ENCODE data around the gene SDR42E1. TPM values are rescaled to one million over a fixed set of nuclear protein-coding genes. Genes with fewer than 3 reads are reported as not detected.

The SDR42E1 gene
- total RNA-seq, 2 experiments from 2014 or later: 7.4 to 8.2 TPM

- CTCF ChIA-PET: no interaction called here
Observed at GRCh38 chr16:82047374-82047773, 36.1 kb upstream of the SDR42E1 start.

GRCh38 chr16:82046941-82047340 lies 35.7 kb upstream of the SDR42E1 start:
- ChIA-PET POLR2A (no interaction called here), CTCF (no interaction called here)
- ATAC-seq (no peak), DNase-seq (no peak)
- Mint-ChIP-seq H3K4me3 (no peak overlapping the region), H3K36me3 (ENCODE audit: low read depth) (no peaks in the 10 kb centered on the region), H3K27me3 (peaks cover 11% of the 10 kb centered on the region), H3K27ac (no peak overlapping the region), H3K9me3 (ENCODE audit: low read depth) (no peaks in the 10 kb centered on the region), H3K4me1 (no peaks in the 10 kb centered on the region)
- intact Hi-C loops (cut with DNase I, micrococcal nuclease): no loop called here

More at GRCh38 chr16:82047374-82047773, 36.1 kb upstream of the SDR42E1 start:
- DNase-seq: no peak
- peaks cover 11% of the 10 kb centered on the region for H3K27me3 Mint-ChIP-seq
- intact Hi-C loops (cut with DNase I, micrococcal nuclease): no loop called here
- H3K9me3 Mint-ChIP-seq (ENCODE audit: low read depth): no peaks in the 10 kb centered on the region
- H3K36me3 Mint-ChIP-seq (ENCODE audit: low read depth): no peaks in the 10 kb centered on the region
- H3K27ac Mint-ChIP-seq: no peak overlapping the region
- ATAC-seq: no peak
- no peaks in the 10 kb centered on the region for H3K4me1 Mint-ChIP-seq
- H3K4me3 Mint-ChIP-seq: no peak overlapping the region
- POLR2A ChIA-PET: no interaction called here

- DNase-seq (no peak), ATAC-seq (no peak)
- ChIA-PET CTCF (interaction anchor here (1.1 kb wide), 1 partner anchor 15 kb away, joined by 3 read pairs; no protein-coding TSS in a partner anchor), POLR2A (no interaction called here)
- Mint-ChIP-seq H3K27ac (no peak overlapping the region), H3K27me3 (peaks cover 11% of the 10 kb centered on the region), H3K36me3 (ENCODE audit: low read depth) (no peaks in the 10 kb centered on the region), H3K4me3 (no peak overlapping the region), H3K4me1 (no peaks in the 10 kb centered on the region), H3K9me3 (ENCODE audit: low read depth) (no peaks in the 10 kb centered on the region)
- intact Hi-C loops (cut with DNase I, micrococcal nuclease): no loop called here
Observed at GRCh38 chr16:82046541-82046940, 35.3 kb upstream of the SDR42E1 start.

GRCh38 chr16:82045465-82045864 lies 34.2 kb upstream of the SDR42E1 start:
- Mint-ChIP-seq H3K9me3 (ENCODE audit: low read depth) (no peaks in the 10 kb centered on the region), H3K4me1 (no peaks in the 10 kb centered on the region), H3K27me3 (peaks cover 13% of the 10 kb centered on the region), H3K4me3 (no peak overlapping the region), H3K27ac (no peak overlapping the region), H3K36me3 (ENCODE audit: low read depth) (no peaks in the 10 kb centered on the region)
- ChIA-PET CTCF (interaction anchor here (1.0 to 1.1 kb wide), 2 partner anchors 16 to 185 kb away, joined by 3 to 6 read pairs; no protein-coding TSS in a partner anchor), POLR2A (no interaction called here)
- ATAC-seq: no peak
- intact Hi-C loops (cut with DNase I, micrococcal nuclease): no loop called here
- no peak for DNase-seq

GRCh38 chr16:82044585-82044911 lies 33.3 kb upstream of the SDR42E1 start:
- Mint-ChIP-seq H3K27me3 (peaks cover 15% of the 10 kb centered on the region), H3K9me3 (ENCODE audit: low read depth) (no peaks in the 10 kb centered on the region), H3K4me1 (no peaks in the 10 kb centered on the region), H3K4me3 (no peak overlapping the region), H3K27ac (no peak overlapping the region), H3K36me3 (ENCODE audit: low read depth) (no peaks in the 10 kb centered on the region)
- intact Hi-C loops (cut with DNase I, micrococcal nuclease): no loop called here
- ChIA-PET CTCF (no interaction called here), POLR2A (no interaction called here)
- DNase-seq (no peak), ATAC-seq (no peak)

- no peaks in the 10 kb centered on the region for H3K36me3 Mint-ChIP-seq (ENCODE audit: low read depth)
- no peak for ATAC-seq
- ChIA-PET CTCF (no interaction called here), POLR2A (no interaction called here)
- peaks cover 19% of the 10 kb centered on the region for H3K27me3 Mint-ChIP-seq
- intact Hi-C loops (cut with DNase I, micrococcal nuclease): no loop called here
- H3K27ac Mint-ChIP-seq: no peak overlapping the region
- DNase-seq: no peak
- no peaks in the 10 kb centered on the region for H3K9me3 Mint-ChIP-seq (ENCODE audit: low read depth)
- H3K4me1 Mint-ChIP-seq: no peaks in the 10 kb centered on the region
- no peak overlapping the region for H3K4me3 Mint-ChIP-seq
Observed at GRCh38 chr16:82043680-82044584, 32.7 kb upstream of the SDR42E1 start.

GRCh38 chr16:82042846-82043245 lies 31.6 kb upstream of the SDR42E1 start:
- Mint-ChIP-seq H3K4me1 (no peaks in the 10 kb centered on the region), H3K27ac (no peak overlapping the region), H3K4me3 (no peak overlapping the region), H3K27me3 (peaks cover 22% of the 10 kb centered on the region), H3K36me3 (ENCODE audit: low read depth) (no peaks in the 10 kb centered on the region), H3K9me3 (ENCODE audit: low read depth) (no peaks in the 10 kb centered on the region)
- ChIA-PET POLR2A (no interaction called here), CTCF (no interaction called here)
- ATAC-seq (no peak), DNase-seq (no peak)
- intact Hi-C loops (cut with DNase I, micrococcal nuclease): no loop called here

GRCh38 chr16:82042144-82042543 lies 30.9 kb upstream of the SDR42E1 start:
- H3K4me1 Mint-ChIP-seq: no peaks in the 10 kb centered on the region

GRCh38 chr16:82041542-82041941 lies 30.3 kb upstream of the SDR42E1 start:
- Mint-ChIP-seq H3K9me3 (ENCODE audit: low read depth) (no peaks in the 10 kb centered on the region), H3K4me1 (no peaks in the 10 kb centered on the region), H3K4me3 (no peak overlapping the region), H3K36me3 (ENCODE audit: low read depth) (no peaks in the 10 kb centered on the region), H3K27ac (no peak overlapping the region), H3K27me3 (peaks cover 18% of the 10 kb centered on the region)
- ChIA-PET CTCF (no interaction called here), POLR2A (no interaction called here)
- no peak for ATAC-seq
- no peak for DNase-seq
- intact Hi-C loops (cut with DNase I, micrococcal nuclease): no loop called here

More at GRCh38 chr16:82042144-82042543, 30.9 kb upstream of the SDR42E1 start:
- Mint-ChIP-seq H3K27me3 (peaks cover 22% of the 10 kb centered on the region), H3K4me3 (no peak overlapping the region), H3K27ac (no peak overlapping the region), H3K36me3 (ENCODE audit: low read depth) (no peaks in the 10 kb centered on the region), H3K9me3 (ENCODE audit: low read depth) (no peaks in the 10 kb centered on the region)
- POLR2A ChIA-PET: no interaction called here
- intact Hi-C loops (cut with DNase I, micrococcal nuclease): no loop called here
- CTCF ChIA-PET: no interaction called here
- DNase-seq (no peak), ATAC-seq (no peak)

GRCh38 chr16:82040296-82040695 lies 29.0 kb upstream of the SDR42E1 start:
- H3K4me1 Mint-ChIP-seq: no peaks in the 10 kb centered on the region
- no peaks in the 10 kb centered on the region for H3K9me3 Mint-ChIP-seq (ENCODE audit: low read depth)
- CTCF ChIA-PET: interaction anchor here (1.1 kb wide), 1 partner anchor 9 kb away, joined by 3 read pairs; no protein-coding TSS in a partner anchor
- peaks cover 17% of the 10 kb centered on the region for H3K27me3 Mint-ChIP-seq
- no peaks in the 10 kb centered on the region for H3K36me3 Mint-ChIP-seq (ENCODE audit: low read depth)
- H3K27ac Mint-ChIP-seq: no peak overlapping the region
- intact Hi-C loops (cut with DNase I, micrococcal nuclease): no loop called here
- ATAC-seq (no peak), DNase-seq (no peak)
- no peak overlapping the region for H3K4me3 Mint-ChIP-seq
- POLR2A ChIA-PET: no interaction called here

GRCh38 chr16:82037666-82038065 lies 26.4 kb upstream of the SDR42E1 start:
- ChIA-PET POLR2A (no interaction called here), CTCF (interaction anchor here (2.7 kb wide), 1 partner anchor 193 kb away, joined by 9 read pairs; no protein-coding TSS in a partner anchor)
- Mint-ChIP-seq H3K9me3 (ENCODE audit: low read depth) (no peaks in the 10 kb centered on the region), H3K4me3 (no peak overlapping the region), H3K27me3 (peaks cover 25% of the 10 kb centered on the region), H3K27ac (no peak overlapping the region), H3K4me1 (no peaks in the 10 kb centered on the region), H3K36me3 (ENCODE audit: low read depth) (no peaks in the 10 kb centered on the region)
- DNase-seq (no peak), ATAC-seq (no peak)
- intact Hi-C loops (cut with DNase I, micrococcal nuclease): no loop called here

- no peak overlapping the region for H3K4me3 Mint-ChIP-seq
- H3K27ac Mint-ChIP-seq: no peak overlapping the region
- intact Hi-C loops (cut with DNase I, micrococcal nuclease): no loop called here
- no peak for DNase-seq
- no peaks in the 10 kb centered on the region for H3K4me1 Mint-ChIP-seq
- no peaks in the 10 kb centered on the region for H3K36me3 Mint-ChIP-seq (ENCODE audit: low read depth)
- POLR2A ChIA-PET: no interaction called here
- CTCF ChIA-PET: interaction anchor here (2.7 kb wide), 1 partner anchor 193 kb away, joined by 9 read pairs; no protein-coding TSS in a partner anchor
- peaks cover 29% of the 10 kb centered on the region for H3K27me3 Mint-ChIP-seq
- no peaks in the 10 kb centered on the region for H3K9me3 Mint-ChIP-seq (ENCODE audit: low read depth)
- no peak for ATAC-seq
Observed at GRCh38 chr16:82037251-82037650, 26.0 kb upstream of the SDR42E1 start.
